ENCODE results near the gene PACSIN3.
A peak's percentile ranks its signal among the peaks of the same experiment; 100 is the strongest.

GRCh38 chr11:47186076-47186699 is at the start of gene PACSIN3:
- TF ChIP-seq CTCF (IDR thresholded peaks at IDR 0.05 in 4 of 5, conservative IDR thresholded peaks at IDR 0.05 in 1 of 5) (peak in 3 of 5 experiments; percentile 13 to 34 (median 28)), POLR2A (IDR thresholded peaks at IDR 0.05) (peak in 1 of 2 donors; percentile 59)
